COLO668 (cell line): ENCODE results near the gene FAM163B.

Source experiments
- DNase-seq: peaks from one replicate; lab custom pipeline; 2025; ENCODE audit not compliant: unreplicated experiment; lab: John Stamatoyannopoulos, UW

Gene FAM163B

GRCh38 chr9:133552236-133552635 lies 57.0 kb downstream of the FAM163B start:
- peak; percentile 17 for DNase-seq

DNA sequence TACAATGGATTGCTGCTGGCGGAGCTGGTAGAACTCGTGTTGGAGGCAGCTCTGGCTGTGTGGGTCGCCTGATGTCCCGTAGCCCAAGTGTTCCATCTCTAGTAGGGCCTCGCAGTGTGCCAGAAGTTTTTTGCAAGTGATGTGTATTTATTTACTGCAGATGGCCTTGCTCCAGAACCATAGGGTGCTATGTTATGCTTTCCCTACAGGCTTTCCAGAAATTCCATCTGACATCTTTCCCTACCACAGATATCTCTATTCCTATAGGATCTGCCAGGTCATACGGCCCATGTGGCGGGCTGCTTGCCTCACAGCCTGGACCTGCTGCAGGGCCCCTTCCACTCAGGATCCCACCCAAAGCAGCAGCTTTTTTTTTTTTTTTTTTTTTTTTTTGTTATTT lies 57.7 kb downstream of the FAM163B start:
- DNase-seq, result no peak

- no peak for DNase-seq
Measured at GRCh38 chr9:133547116-133547515, 62.1 kb downstream of the FAM163B start.

DNA sequence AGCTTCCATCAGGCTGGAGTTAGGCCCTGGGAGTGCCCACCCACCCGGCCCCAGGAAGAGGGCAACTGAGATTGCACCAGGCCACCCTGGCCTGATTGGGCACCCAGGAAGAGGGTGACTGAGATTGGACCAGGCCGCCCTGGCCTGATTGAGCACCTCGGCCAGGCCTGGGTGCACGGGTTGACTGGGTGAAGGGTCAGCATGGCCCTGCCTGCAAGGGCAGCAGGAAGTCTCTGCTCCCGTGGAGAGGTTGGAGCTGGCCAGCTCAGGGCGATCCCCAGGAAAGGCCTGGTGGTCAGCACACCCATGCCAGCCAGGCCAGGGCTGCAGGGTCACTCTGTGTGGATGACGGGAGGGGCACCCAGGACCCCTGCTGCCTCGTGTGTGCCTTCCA lies 62.9 kb downstream of the FAM163B start:
- DNase-seq, result no peak

- DNase-seq, result no peak
Measured at GRCh38 chr9:133545494-133546286, 63.5 kb downstream of the FAM163B start.

GRCh38 chr9:133543772-133544467 lies 65.3 kb downstream of the FAM163B start:
- DNase-seq, result no peak

DNA sequence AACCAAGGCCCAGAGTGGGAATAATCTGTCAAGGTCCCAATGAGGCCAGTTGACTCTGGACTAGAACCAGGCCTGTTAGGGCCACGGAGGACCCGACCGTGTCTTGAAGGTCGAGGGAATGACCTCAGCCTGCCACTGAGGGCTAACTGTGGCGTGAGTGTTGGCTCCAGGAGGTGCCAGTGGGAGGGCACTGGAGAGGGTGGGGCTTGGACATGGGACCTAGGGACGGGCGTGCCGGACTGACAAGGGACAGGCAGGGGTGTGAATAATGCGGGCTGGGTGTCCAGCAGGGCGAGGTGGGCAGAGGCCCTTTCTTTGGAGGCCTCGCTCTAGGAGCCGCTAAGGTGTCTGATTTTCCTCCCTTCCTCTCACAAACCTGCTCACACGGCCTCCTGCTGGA lies 67.2 kb downstream of the FAM163B start:
- DNase-seq, result no peak

- DNase-seq, result no peak
Measured at GRCh38 chr9:133540698-133541025, 68.5 kb downstream of the FAM163B start.

- DNase-seq, result no peak
Measured at GRCh38 chr9:133539991-133540697, 69.0 kb downstream of the FAM163B start.

- no peak for DNase-seq
Measured at GRCh38 chr9:133538851-133539833, 70.0 kb downstream of the FAM163B start.

- no peak for DNase-seq
Measured at GRCh38 chr9:133538176-133538575, 71.0 kb downstream of the FAM163B start.

DNA sequence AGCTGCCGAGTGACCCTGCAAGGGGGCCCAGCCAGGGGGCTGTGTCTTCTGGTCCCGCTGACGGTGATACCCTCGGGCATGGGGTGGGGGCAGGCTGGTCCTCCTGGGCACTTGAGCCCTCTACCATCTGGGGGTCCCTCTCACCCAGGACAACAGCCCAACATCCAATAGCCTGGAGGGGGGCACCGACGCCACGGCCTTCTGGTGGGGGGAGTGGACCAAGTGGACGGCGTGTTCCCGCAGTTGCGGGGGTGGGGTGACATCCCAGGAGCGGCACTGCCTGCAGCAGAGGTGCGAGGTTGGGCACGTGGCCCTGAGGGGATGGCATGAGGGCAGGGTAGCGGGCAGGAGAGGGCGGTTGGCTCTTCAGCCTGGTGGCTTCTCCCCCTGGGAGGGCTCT lies 71.9 kb downstream of the FAM163B start:
- DNase-seq, result no peak

DNA sequence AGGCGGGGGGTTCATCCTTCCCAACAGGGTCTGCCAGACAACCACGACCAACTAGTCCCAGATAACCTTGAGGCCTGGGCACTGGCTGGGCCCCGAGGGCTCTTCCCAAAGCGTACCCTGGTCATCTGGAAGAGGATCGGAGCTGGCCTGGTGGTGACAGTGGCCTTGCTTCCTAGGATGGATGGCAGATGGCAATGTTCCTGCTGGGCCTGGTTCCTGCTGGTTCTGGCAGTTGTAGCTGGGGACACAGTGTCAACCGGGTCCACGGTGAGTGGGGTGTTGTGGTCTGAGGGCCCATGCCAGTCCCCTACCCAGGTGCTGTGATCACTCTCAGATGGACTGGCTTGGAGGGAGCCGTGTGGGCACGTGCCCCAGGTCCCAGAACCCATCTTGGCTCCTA lies 72.7 kb downstream of the FAM163B start:
- no peak for DNase-seq

- no peak for DNase-seq
Measured at GRCh38 chr9:133536080-133536479, 73.1 kb downstream of the FAM163B start.

- no peak for DNase-seq
Measured at GRCh38 chr9:133535306-133535877, 73.8 kb downstream of the FAM163B start.

DNA sequence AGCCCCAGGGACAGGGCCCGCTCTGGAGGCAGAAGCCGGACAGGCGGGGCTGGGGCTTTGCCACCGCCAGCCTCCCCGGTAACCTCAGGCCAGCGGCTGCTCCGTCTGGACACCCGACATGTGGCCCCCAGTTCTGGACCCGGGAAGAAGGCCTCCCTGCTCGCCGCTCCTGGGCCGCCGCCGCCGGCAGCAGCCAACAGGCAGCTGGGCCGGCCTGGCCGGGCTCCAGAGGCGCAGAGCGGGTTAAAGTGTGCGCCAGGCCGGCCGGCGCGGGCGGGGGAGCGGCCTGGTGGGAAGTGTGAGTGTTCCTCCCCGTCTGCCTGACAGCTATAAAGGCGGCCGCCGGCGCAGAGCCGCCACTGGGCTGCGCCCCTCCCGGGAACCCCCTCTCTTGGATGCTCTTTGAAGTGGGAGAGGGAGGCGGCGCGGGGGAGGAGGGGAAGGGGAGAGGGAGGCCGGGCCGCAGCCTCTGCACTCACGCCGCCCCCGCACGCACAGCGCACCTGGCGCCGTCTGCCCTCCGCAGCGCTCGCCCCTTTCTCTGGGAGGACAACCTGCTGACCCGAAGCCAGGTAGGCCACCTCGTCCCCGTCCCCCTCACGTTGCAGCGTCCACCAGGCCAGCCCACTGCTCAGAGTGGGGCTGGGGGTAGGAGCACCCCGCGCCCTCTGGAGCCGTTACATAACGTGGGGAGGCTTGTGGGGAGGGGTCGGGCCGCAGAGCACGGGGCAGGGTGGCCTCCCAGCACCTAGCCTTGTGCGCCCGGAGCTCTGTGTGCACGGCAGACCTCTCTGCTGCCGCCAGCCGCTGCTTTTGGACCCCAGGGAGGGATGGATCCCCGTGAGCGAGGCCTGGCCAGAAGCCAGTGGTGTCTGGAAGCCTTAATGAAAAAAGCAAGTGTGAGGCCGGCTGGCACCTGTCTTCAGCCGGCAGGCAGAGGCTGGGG lies 74.6 kb downstream of the FAM163B start, which contains the start of gene ADAMTSL2:
TSS of gene ADAMTSL2 (plus strand) at position 359 of the 946 bp plus-strand sequence. CDS start 2,009 bp downstream, outside the sequence.
- peak; percentile 80 for DNase-seq

DNA sequence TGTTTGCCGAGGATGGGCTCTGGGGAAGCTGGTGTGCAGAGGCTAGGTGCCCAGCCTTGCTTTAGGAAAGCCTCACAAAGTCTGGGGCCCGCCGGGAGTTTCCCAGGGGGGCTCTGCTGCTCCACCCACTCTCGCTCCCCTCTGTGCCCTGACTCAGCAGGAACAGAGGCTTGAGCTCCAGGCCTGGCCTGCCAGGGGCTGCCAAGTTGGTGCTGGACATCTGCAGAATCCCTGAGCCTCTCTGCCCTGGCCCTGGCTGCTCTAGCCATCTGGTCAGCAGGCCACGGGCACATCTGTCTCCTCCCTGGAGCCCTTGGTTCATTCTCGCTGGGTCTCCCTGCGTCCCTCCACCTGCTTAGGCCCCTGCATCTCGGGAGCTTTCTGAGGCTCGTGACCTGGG lies 75.3 kb downstream of the FAM163B start:
- DNase-seq, result peak; percentile 43

GRCh38 chr9:133532937-133533668 lies 76.1 kb downstream of the FAM163B start:
- peak; percentile 89 for DNase-seq

DNA sequence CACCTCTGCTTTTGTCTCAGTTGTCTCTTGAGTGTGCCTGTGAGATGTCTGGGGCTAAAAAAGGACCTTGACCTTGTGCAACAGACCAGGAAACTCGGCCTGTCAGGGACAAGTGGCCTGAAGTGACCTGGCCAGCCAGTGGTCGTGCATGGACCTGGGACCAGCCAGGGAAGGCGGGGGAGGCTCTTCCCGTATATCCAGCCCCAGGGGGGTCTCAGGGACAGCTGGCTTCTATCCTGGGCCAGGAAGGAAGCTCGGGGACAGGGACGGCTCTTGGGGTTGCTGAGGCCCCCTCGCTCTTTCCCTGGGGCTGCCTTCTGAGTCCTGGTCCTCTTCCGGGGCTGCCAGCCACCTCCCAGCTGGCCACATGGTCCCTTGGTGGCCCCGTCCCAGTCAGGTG lies 77.9 kb downstream of the FAM163B start:
- DNase-seq, result no peak
